A549 (cell line): ENCODE results near the gene BICC1. TPM values are rescaled to one million over a fixed set of nuclear protein-coding genes. Genes with fewer than 3 reads are reported as not detected.

Experiments used
- ATAC-seq, 2 experiments: fragments of 200-7000 bp in 1 of 2; fragments of >200 bp in 1 of 2; cut with Nextera tagmentation in 1 of 2; cut with Tn5 transposase in 1 of 2; 3 replicates each; pipeline versions ENCODE4 v1.8.0 to v1.9.1; 2018 to 2020; ENCODE audit warnings: mild to moderate bottlenecking in 1 of 2, moderate library complexity in 1 of 2
- CTCF ChIA-PET: fragments of 300-600 bp; sonication (Branson Sonifier 250); formaldehyde crosslinking; extraction: SDS; loops from one replicate; lab custom pipeline; 2021; ENCODE audit warnings: antibody characterized with exemption, inconsistent platforms; lab: Yijun Ruan, JAX
- POLR2A ChIA-PET: fragments of 350-600 bp; formaldehyde crosslinking; extraction: SDS; loops from one replicate; lab custom pipeline; 2021; ENCODE audit warnings: antibody characterized with exemption, inconsistent platforms; lab: Yijun Ruan, JAX
- DNase-seq, 2 experiments: peaks; one replicate each; pipeline versions ENCODE4 v3.0.0 to v3.0.0-alpha.2; 2011 to 2016; ENCODE audit warnings: low read depth in 1 of 2, low spot score in 1 of 2
- FAIRE-seq: peaks from 2 replicates; lab custom pipeline; 2011; peaks lifted over from hg19 to GRCh38; lab: Jason Lieb, UNC
- H3K27ac ChIP-seq, 2 experiments: fragments of >200 bp; sonication (Bioruptor Twin); formaldehyde crosslinking; 3 replicates each; pipeline ENCODE4 v1.5.1; 2016 to 2017
- H3K4me1 ChIP-seq: fragments of >200 bp; sonication (Bioruptor Twin); formaldehyde crosslinking; 3 replicates; pipeline ENCODE4 v1.6.1; 2016
- H3K4me2 ChIP-seq: fragments of >200 bp; sonication (Bioruptor Twin); formaldehyde crosslinking; 3 replicates; pipeline ENCODE4 v1.6.1; 2016
- H3K4me3 ChIP-seq: fragments of >200 bp; sonication (Bioruptor Twin); formaldehyde crosslinking; 3 replicates; pipeline ENCODE4 v1.5.1; 2016
- H3K9me3 ChIP-seq: fragments of >200 bp; sonication (Bioruptor Twin); formaldehyde crosslinking; 3 replicates; pipeline ENCODE4 v1.6.1; 2016
- CBX2 ChIP-seq: fragments of 200-600 bp; sonication (generic); IDR thresholded peaks from 2 replicates; pipeline ENCODE4 v1.6.1; 2016; ENCODE audit warnings: low read depth, mild to moderate bottlenecking, borderline replicate concordance
- E2F6 ChIP-seq: IDR thresholded peaks from 2 replicates; pipeline ENCODE4 v1.6.1; 2012; ENCODE audit warnings: low read depth, borderline replicate concordance
- EP300 ChIP-seq, 2 experiments: fragments of >200 bp; sonication (Bioruptor Twin); formaldehyde crosslinking; IDR thresholded peaks; 2 replicates in 1 of 2; 3 replicates in 1 of 2; pipeline ENCODE4 v1.6.1; 2016 to 2017
- FOSB ChIP-seq: fragments of 250-450 bp; sonication (Bioruptor Pico); IDR thresholded peaks from 2 replicates; pipeline ENCODE4 v1.5.0; 2020; ENCODE audit warnings: mild to moderate bottlenecking, moderate library complexity
- FOSL2 ChIP-seq, 2 experiments: fragments of 450-650 bp in 1 of 2; fragments of >200 bp in 1 of 2; sonication (Bioruptor Twin) in 1 of 2; formaldehyde crosslinking; IDR thresholded peaks; 2 replicates each; pipeline versions ENCODE4 v1.5.0 to v1.6.1; 2016 to 2020; ENCODE audit warnings: mild to moderate bottlenecking in 1 of 2, moderate library complexity in 1 of 2
- HDAC2 ChIP-seq: fragments of 200-600 bp; sonication (generic); IDR thresholded peaks from 2 replicates; pipeline ENCODE4 v1.6.1; 2016
- KDM1A ChIP-seq: fragments of 200-600 bp; sonication (generic); IDR thresholded peaks from 2 replicates; pipeline ENCODE4 v1.6.1; 2016; ENCODE audit warnings: low read depth, mild to moderate bottlenecking
- MAFK ChIP-seq: fragments of 450-650 bp; IDR thresholded peaks from 2 replicates; pipeline ENCODE4 v1.6.1; 2014; ENCODE audit not compliant: partially characterized antibody
- MYC ChIP-seq: IDR thresholded peaks from 2 replicates; pipeline ENCODE4 v1.6.1; 2012; ENCODE audit warnings: mild to moderate bottlenecking, inconsistent platforms, low read length, improper control_type of control experiment, borderline replicate concordance
- NR3C1 ChIP-seq: fragments of >200 bp; sonication (Bioruptor Twin); formaldehyde crosslinking; IDR thresholded peaks from 3 replicates; pipeline ENCODE4 v1.6.1; 2017
- RAD21 ChIP-seq, 2 experiments: fragments of >200 bp in 1 of 2; sonication (Bioruptor Twin) in 1 of 2; formaldehyde crosslinking in 1 of 2; IDR thresholded peaks in 1 of 2; conservative IDR thresholded peaks in 1 of 2; 2 replicates in 1 of 2; 3 replicates in 1 of 2; pipeline ENCODE4 v1.6.1; 2012 to 2018; ENCODE audit warnings: inconsistent platforms in 1 of 2
- RARB ChIP-seq: fragments of 250-450 bp; sonication (Bioruptor Pico); IDR thresholded peaks from 2 replicates; pipeline ENCODE4 v1.8.0; 2021; ENCODE audit warnings: mild to moderate bottlenecking, moderate library complexity
- RFX5 ChIP-seq: fragments of 450-650 bp; IDR thresholded peaks from 2 replicates; pipeline ENCODE4 v1.7.1; 2014; ENCODE audit warnings: antibody characterized with exemption, mild to moderate bottlenecking, moderate library complexity
- SMC3 ChIP-seq: fragments of >200 bp; sonication (Bioruptor Twin); formaldehyde crosslinking; IDR thresholded peaks from 3 replicates; pipeline ENCODE4 v1.6.1; 2018; ENCODE audit warnings: inconsistent platforms
- WGBS: methylation state at CpG from one replicate; pipeline ENCODE4 v1.1.6; 2017; ENCODE audit errors: missing lambda C conversion rate; 5-methylcytosine and 5-hydroxymethylcytosine counted together
- polyA plus RNA-seq, 4 experiments: library from polyadenylated mRNA; depleted of rRNA in 3 of 4; stranded (reverse); fragments of >200 nt; fragmentation: RNase III in 1 of 4; extraction: RNeasy Plus Mini Kit Qiagen cat#74134 plus additional on column Dnase treatment in 1 of 4; gene quantifications; 2 replicates in 3 of 4; 3 replicates in 1 of 4; pipeline ENCODE4 v1.2.3, GENCODE V29; 2011 to 2017

BICC1 gene
- polyA plus RNA-seq, 2 of the 4 experiments (the other 2 are of a cell fraction), result 36.9 to 56.8 TPM

GRCh38 chr10:58776568-58777318 is 264.1 kb downstream of the BICC1 start:
- ChIA-PET CTCF (interaction anchor here (1.1 to 1.6 kb wide), 5 partner anchors 135 to 846 kb away, joined by 3 to 5 read pairs (median 4); no protein-coding TSS in a partner anchor), POLR2A (no interaction called here)
- peaks cover 61% of the 10 kb centered on the region for H3K4me1 ChIP-seq
- WGBS, result 78% methylated on average over 5 of the region's 5 CpGs
- peak overlapping the region; percentile 40; the same call in 2 of the 3 replicates for H3K4me2 ChIP-seq
- no peak overlapping the region for H3K4me3 ChIP-seq
- DNase-seq (no peak), ATAC-seq (peak in 1 of 2 experiments; percentile 27; a peak in 2 of 6 replicates), FAIRE-seq (no peak)
- H3K9me3 ChIP-seq, result no peaks in the 10 kb centered on the region
- TF ChIP-seq HDAC2, result no peak
- TF ChIP-seq, all 56 proteins: peak for 0
- peak overlapping the region; percentile 15 to 22; a peak in 2 of 6 replicates for H3K27ac ChIP-seq

DNA sequence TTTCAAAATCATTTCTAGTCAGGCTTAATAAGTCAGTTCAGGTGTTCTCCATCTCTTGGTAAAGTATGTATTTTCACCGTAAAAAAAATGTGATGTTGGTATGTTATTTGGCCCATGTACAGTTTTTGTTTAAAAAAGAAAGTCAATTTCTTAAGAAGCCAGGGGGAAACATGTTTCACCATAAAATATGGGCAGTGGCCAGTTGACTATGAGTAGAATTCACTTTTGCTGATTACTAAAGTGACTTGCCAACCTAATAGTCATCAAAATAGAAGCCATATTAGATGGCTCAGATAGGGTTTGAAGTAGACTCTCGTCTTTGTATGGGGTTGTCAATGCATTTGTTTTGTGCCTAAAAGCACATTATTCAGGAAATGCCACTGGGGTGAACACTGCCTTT is 266.3 kb downstream of the BICC1 start:
- no peak overlapping the region for H3K27ac ChIP-seq
- CTCF ChIA-PET, result interaction anchor here (1.6 to 3.0 kb wide), 2 partner anchors 17 to 365 kb away, joined by 4 to 14 read pairs; no protein-coding TSS in a partner anchor
- TF ChIP-seq RAD21 (conservative IDR thresholded peaks at IDR 0.05 in 1 of 2, IDR thresholded peaks at IDR 0.05 in 1 of 2) (no peak), EP300 (IDR thresholded peaks at IDR 0.05) (no peak), MAFK (no peak), RFX5 (no peak), CBX2 (no peak), FOSL2 (IDR thresholded peaks at IDR 0.05) (no peak), FOSL2 (CRISPR knock-in tag; IDR thresholded peaks at IDR 0.05) (no peak), FOSB (CRISPR knock-in tag) (no peak), E2F6 (no peak), MYC (no peak), KDM1A (no peak), NR3C1 (no peak)
- TF ChIP-seq, all 56 proteins: peak for 0
- FAIRE-seq (no peak), ATAC-seq (no peak), DNase-seq (no peak)
- POLR2A ChIA-PET, result no interaction called here
- Histone ChIP-seq H3K4me2 (no peak overlapping the region), H3K9me3 (no peaks in the 10 kb centered on the region), H3K4me1 (peaks cover 75% of the 10 kb centered on the region), H3K4me3 (no peak overlapping the region)
- WGBS, result 78% methylated on average over 2 of the region's 2 CpGs

GRCh38 chr10:58779594-58779993 is 266.9 kb downstream of the BICC1 start:
- DNase-seq (no peak), ATAC-seq (no peak), FAIRE-seq (no peak)
- H3K9me3 ChIP-seq, result no peaks in the 10 kb centered on the region
- POLR2A ChIA-PET, result no interaction called here
- no peak overlapping the region for H3K4me2 ChIP-seq
- H3K4me1 ChIP-seq, result peaks cover 79% of the 10 kb centered on the region
- CTCF ChIA-PET, result interaction anchor here (0.6 to 3.0 kb wide), 3 partner anchors 16 to 842 kb away, joined by 4 to 14 read pairs (median 5); no protein-coding TSS in a partner anchor
- WGBS, result 87% methylated on average over 5 of the region's 5 CpGs
- no peak overlapping the region for H3K27ac ChIP-seq
- no peak overlapping the region for H3K4me3 ChIP-seq
- TF ChIP-seq SMC3, result no peak
- TF ChIP-seq, all 56 proteins: peak for 0

DNA sequence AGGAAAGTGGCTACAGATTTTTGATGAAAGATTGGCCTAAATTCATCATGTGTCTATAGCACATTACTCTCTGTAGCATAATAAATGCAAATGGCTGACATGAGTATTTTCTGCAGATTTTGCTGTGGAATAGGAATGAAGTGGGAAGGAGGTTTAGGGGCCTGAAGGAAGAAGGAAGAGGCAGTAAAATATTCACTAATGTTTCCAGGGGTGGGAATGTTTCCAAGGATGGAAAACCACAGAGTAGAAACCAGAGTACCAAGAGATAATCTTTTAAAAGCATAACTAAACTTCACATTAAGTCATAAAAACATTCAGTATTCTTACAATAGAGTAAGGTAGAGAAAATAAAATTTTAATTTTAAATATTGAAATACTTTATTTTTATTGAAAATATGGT is 267.8 kb downstream of the BICC1 start:
- Histone ChIP-seq H3K27ac (peak overlapping the region in 1 of 2 experiments; percentile 13; a peak in 1 of 6 replicates), H3K4me1 (peaks cover 77% of the 10 kb centered on the region), H3K4me2 (no peak overlapping the region), H3K9me3 (no peaks in the 10 kb centered on the region), H3K4me3 (no peak overlapping the region)
- DNase-seq, result no peak
- ATAC-seq, result no peak
- POLR2A ChIA-PET, result no interaction called here
- no peak for FAIRE-seq
- CTCF ChIA-PET, result interaction anchor here (1.1 to 3.0 kb wide), 9 partner anchors 8 to 367 kb away, joined by 3 to 14 read pairs (median 6); no protein-coding TSS in a partner anchor
- no peak for TF ChIP-seq RARB (CRISPR knock-in tag)
